ENCODE measurements around the gene MAFG.

The MAFG gene

DNA sequence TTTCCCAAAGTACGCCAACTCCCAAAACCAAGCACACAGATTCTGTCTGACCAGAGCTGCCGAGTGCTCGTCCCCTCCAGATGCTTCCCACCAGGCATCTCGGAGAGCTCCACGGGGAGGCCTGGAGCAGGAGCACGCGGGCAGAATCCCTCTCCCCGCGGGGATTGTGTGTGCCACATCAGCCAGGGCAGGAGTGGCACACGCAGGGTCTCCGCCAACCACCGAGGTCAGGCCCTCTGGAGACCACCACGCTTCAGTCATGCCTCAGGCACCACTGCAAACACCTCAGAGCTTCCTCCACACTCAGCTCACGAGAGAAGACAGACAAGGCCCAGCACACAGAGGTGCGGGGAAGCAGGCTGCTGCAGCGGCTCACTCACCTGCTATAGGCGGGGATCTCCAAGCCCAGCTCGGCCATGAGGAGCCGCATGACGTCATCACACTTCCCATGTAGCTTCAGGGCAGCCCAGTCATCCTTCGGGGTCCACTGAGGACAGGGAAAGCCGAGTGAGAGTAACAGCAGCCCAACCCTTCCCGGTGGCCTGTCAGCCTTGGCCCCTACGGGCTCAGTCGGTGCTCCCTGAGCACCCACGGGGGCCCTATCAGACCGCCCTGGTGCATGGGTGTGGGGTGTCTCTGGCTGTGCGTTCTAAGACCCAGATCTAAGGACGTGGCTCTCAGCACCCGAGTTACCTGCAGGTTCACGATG lies 14.0 kb downstream of the MAFG start:
- in situ Hi-C loops (cut with MboI; ENCODE audit: low pct_unique_long_range_greater_than_20kb, low sequenced_read_pairs) = no loop called here
- DNase-seq = no peak

DNA sequence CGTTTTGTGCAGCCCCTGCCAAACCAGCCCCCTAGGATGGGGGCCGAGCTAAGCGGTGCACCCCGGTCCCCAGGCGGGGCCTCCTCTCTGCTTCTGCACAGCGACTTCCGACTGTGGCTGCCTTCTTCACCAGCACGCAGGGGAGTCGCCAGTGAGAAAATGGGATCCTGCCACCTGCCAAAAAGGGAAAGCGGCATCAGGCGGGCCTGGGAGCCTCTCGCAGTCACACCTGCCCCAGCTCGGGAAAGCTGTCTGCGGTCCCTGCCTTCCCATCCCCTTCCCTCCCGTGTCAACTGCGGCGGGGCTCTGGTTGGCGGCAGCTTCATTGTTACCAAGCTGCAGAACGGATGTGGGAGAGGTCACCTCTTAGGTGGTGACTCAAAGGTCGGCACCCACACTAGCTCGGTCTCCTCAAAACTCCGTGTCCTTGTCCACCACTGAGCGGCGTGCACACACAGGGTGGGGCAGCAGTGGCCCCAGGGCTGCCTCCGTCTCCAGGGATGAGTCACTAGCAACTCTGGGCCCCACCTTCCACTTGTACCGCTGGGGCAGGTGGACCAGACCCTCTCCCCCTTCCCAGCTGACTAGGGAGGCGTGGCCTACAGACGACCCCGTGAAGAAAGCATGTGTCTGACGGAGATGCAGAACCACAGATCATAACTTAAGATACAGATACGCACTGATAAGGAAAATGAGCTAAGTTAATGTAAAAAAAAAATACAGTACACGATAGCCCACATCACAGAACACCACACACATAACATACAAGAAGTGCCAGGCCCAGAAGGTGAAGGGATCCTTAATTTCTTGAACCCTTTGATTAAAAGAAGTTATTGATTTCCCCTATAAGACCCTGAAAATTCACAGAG lies 14.9 kb downstream of the MAFG start:
- in situ Hi-C loops (cut with MboI; ENCODE audit: low pct_unique_long_range_greater_than_20kb, low sequenced_read_pairs) = no loop called here
- no peak for DNase-seq

DNA sequence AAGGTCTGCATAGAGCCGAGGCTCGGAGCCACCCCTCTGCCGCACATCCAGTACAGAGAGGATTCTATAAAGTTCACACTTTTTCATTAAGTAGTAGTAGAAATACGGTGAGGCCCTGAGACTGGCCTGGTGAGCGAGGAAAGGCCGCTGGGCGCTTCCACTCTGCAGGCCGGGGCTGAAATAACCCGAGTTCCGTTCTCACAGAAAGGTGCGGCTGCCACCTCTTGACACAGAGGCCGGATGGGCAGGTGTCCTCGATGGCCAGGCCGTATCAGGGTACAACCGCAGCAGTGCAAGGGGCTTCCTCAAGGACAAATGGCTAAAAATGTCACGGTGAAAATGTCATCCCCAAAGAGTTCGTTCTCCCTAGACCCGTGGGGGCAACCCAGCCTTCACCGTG lies 15.6 kb downstream of the MAFG start:
- no peak for DNase-seq
- in situ Hi-C loops (cut with MboI; ENCODE audit: low pct_unique_long_range_greater_than_20kb, low sequenced_read_pairs) = no loop called here

GRCh38 chr17:81911277-81911961 lies 16.1 kb downstream of the MAFG start, which contains the start of gene PCYT2:
TSS of gene PCYT2 (minus strand) at chr17:81911399. CDS start at chr17:81911355, 44 bp downstream.
- in situ Hi-C loops (cut with MboI; ENCODE audit: low pct_unique_long_range_greater_than_20kb, low sequenced_read_pairs) = no loop called here
- peak; percentile 61 for DNase-seq

GRCh38 chr17:81910840-81911276 lies 16.7 kb downstream of the MAFG start:
- in situ Hi-C loops (cut with MboI; ENCODE audit: low pct_unique_long_range_greater_than_20kb, low sequenced_read_pairs) = no loop called here
- DNase-seq = no peak

- in situ Hi-C loops (cut with MboI; ENCODE audit: low pct_unique_long_range_greater_than_20kb, low sequenced_read_pairs) = no loop called here
- DNase-seq = no peak
These were observed 17.3 kb downstream of the MAFG start for GRCh38 chr17:81909966-81910839.

- in situ Hi-C loops (cut with MboI; ENCODE audit: low pct_unique_long_range_greater_than_20kb, low sequenced_read_pairs) = no loop called here
- DNase-seq = no peak
These were observed 18.3 kb downstream of the MAFG start for GRCh38 chr17:81909231-81909630.

DNA sequence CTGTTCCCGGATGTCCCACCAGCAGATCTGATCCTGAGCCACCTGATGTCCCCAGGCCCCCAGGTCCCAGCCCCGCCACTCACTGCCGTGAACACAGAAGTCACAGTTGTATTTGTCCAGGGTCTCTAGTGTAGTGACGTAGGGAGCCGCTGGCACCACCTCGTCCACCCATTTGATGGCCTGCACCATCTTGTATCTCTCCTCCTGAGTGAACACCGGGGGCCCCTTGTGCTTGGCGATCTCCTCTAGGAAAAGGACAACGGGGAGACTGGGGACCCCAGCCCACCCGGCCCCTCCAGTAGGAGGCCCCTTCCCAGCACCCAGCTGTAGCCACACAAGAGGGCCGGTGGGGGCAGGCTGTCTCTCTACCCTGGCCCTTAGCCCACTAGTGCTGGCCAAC lies 18.7 kb downstream of the MAFG start:
- in situ Hi-C loops (cut with MboI; ENCODE audit: low pct_unique_long_range_greater_than_20kb, low sequenced_read_pairs) = no loop called here
- no peak for DNase-seq

- in situ Hi-C loops (cut with MboI; ENCODE audit: low pct_unique_long_range_greater_than_20kb, low sequenced_read_pairs) = no loop called here
- no peak for DNase-seq
These were observed 20.1 kb downstream of the MAFG start for GRCh38 chr17:81907219-81908145.

- in situ Hi-C loops (cut with MboI; ENCODE audit: low pct_unique_long_range_greater_than_20kb, low sequenced_read_pairs) = no loop called here
- no peak for DNase-seq
These were observed 20.9 kb downstream of the MAFG start for GRCh38 chr17:81906476-81907218.

DNA sequence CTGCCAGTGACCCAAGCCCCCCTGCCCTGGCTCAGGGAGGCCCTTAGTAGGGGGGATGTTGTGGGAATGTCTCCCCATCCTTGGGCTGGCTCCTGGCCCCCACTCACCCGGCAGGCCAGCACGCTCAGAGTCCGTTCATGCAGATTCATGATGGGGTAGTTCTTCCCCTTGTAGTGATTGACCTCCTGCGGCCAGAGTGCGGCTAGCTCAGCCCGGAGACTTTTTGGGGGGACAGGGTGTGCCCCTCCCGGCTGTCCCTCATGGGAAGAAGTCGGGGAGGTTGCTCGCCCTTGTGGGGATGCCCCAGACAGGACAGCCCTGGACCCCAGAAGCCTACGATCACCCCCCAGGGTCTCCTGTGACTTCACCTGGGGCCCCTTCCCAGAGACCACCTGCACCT lies 21.5 kb downstream of the MAFG start:
- in situ Hi-C loops (cut with MboI; ENCODE audit: low pct_unique_long_range_greater_than_20kb, low sequenced_read_pairs) = no loop called here
- DNase-seq = no peak

DNA sequence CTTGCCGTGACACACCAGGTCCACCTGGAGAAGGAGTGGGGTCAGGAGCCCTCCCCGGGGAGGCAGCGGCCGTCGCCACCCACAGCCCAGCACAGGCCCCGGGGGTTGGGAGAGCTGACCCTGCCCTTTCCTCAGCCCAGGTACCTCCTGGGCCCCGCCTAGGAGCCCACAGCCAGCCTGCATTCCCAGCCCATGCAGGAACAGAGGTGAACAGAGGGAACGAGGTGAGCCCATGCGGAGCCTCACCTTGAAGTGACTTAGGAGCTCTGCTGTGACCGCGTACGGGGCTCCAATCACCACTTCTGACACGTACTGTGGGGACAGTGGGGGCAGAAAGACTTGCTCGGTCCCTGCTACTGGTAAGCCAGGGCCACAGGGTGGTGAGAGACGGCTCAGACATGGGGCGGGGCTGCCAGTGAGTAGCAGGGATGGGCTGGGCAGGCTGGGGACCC lies 22.1 kb downstream of the MAFG start:
- DNase-seq = no peak
- in situ Hi-C loops (cut with MboI; ENCODE audit: low pct_unique_long_range_greater_than_20kb, low sequenced_read_pairs) = no loop called here

DNA sequence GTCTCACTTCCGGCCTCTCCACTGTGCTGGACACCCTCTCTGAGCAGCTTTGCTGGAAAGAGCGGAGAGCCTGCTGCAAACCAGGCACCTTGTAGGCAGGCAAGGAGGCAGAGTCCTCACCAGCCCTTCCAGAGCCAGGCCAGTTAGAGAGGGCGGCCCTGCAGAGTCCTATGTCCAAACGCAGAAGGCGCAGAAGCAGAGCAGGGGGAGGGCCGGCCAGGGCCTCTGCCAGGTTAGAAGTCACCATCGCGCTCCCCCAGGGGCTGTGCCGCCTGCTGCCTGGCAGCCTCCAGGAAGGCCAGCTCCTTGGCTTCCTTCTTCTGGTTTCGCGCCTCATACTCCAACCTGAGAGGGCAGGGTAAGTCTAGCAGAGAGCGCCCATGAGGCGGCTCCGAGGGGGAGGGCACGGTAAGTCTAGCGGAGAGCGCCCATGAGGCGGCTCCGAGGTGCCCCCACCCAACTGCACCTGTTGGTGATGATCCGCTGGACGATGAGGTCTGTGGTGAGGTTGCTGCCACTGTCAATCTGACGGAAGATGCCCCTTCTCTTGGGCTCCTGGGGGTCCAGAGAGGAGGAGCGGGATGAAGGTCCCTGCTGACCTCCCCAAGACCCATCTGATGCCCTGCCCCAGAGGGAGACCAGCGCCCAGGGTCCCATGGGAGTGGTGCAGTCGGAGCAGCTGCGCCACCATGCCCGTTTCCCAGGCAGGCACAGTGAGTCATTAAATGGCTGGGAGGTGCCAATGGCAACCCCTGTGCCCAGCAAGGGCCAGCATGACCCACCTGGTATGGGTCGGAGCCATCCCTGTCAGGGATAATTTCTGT lies 22.7 kb downstream of the MAFG start:
- DNase-seq = no peak
- in situ Hi-C loops (cut with MboI; ENCODE audit: low pct_unique_long_range_greater_than_20kb, low sequenced_read_pairs) = no loop called here

DNA sequence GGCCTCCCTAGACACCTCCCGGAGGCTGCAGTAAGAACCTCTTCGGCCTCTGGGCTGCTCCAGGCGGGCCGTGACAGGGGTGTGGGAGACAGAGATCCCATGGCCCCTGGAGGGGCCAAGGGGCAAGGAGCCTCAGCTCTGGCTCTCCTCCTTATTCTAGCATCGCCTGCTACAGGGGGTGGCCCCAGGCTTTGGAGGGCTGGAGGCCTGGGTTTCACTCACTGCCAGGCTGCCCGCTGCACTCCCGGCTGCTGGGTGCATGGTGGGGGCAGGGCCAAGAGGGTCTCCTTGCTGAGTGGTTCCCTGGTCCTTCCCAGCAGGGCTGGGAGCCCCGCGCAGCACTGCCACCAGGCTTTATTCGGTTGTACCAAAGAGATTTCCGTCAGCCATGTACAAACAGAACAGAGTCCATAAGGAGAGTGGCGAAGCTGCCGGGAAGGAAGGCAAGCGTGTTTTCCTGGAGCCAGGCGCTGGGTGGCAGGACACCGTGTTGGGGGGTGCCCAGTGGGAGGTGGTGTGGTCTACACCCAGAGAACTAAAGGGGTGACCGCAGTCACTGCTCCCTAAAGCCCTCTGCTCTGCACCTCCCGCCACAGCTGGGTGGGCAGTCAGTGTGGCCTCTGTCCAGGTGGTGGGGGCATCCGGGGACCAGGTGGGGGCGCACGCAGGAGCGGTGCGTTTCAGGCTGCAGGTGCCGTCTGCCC lies 23.5 kb downstream of the MAFG start:
- in situ Hi-C loops (cut with MboI; ENCODE audit: low pct_unique_long_range_greater_than_20kb, low sequenced_read_pairs) = no loop called here
- DNase-seq = no peak

- no peak for DNase-seq
- in situ Hi-C loops (cut with MboI; ENCODE audit: low pct_unique_long_range_greater_than_20kb, low sequenced_read_pairs) = no loop called here
These were observed 24.1 kb downstream of the MAFG start for GRCh38 chr17:81903415-81903831.
